Kidney capillary endothelial cell (primary cell): ENCODE results near the gene ATAD3C.
"Not testable (repeated sequence)": the region's sequence is repeated elsewhere in the genome, so short reads cannot be mapped to it uniquely, and the experiment has no call there.

Experiments used
- DNase-seq: peaks from one replicate; pipeline ENCODE4 v3.0.0-alpha.2; 2018; ENCODE audit warnings: low spot score

The ATAD3C gene

GRCh38 chr1:1479547-1480487 lies 30.3 kb downstream of the ATAD3C start:
- no peak for DNase-seq

- DNase-seq: not testable (repeated sequence)
Measured at GRCh38 chr1:1480488-1480867, 31.0 kb downstream of the ATAD3C start.

GRCh38 chr1:1481811-1482210 lies 32.3 kb downstream of the ATAD3C start:
- not testable (repeated sequence) for DNase-seq

DNA sequence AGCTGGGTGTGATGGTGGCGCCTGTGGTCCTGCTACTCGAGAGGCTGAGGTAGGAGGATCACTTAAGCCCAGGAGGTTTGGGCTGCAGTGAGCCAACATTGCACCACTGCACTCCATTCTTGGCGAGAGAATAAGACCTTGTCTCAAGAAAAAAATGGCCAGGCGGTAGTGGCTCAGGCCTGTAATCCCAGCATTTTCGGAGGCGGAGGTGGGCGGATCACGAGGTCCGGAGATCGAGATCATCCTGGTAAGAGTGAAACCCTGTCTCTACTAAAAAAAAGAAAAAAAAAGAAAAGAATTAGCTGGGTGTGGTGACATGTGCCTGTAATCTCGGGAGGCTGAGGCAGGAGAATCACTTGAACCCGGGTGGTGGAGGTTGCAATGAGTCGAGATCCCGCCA lies 33.4 kb downstream of the ATAD3C start:
- no peak for DNase-seq

- DNase-seq: no peak
Measured at GRCh38 chr1:1483714-1484113, 34.2 kb downstream of the ATAD3C start.

- DNase-seq: not testable (repeated sequence)
Measured at GRCh38 chr1:1484976-1485750, 35.7 kb downstream of the ATAD3C start.

- not testable (repeated sequence) for DNase-seq
Measured at GRCh38 chr1:1485755-1486317, 36.3 kb downstream of the ATAD3C start.

- no peak for DNase-seq
Measured at GRCh38 chr1:1487701-1488100, 38.2 kb downstream of the ATAD3C start.

DNA sequence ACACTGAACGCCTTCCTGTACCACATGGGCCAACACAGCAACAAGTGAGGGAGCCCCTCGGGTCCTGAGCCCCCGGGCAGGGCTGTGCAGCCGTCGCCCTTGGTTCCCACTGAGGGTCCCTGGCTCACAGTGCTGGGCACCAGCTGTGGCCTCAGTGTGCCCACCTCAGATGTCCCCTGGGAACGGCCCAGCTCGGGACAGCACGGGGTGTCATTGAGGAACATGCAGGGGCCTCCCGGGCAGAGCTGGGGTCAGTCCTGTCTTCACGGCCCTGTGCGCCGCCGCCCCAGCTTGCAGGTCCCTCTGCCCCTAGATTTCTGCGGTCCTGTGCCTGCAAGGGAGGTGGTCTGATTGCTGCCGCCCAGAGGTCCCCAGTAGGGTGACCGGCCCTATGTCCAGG lies 39.7 kb downstream of the ATAD3C start:
- no peak for DNase-seq

DNA sequence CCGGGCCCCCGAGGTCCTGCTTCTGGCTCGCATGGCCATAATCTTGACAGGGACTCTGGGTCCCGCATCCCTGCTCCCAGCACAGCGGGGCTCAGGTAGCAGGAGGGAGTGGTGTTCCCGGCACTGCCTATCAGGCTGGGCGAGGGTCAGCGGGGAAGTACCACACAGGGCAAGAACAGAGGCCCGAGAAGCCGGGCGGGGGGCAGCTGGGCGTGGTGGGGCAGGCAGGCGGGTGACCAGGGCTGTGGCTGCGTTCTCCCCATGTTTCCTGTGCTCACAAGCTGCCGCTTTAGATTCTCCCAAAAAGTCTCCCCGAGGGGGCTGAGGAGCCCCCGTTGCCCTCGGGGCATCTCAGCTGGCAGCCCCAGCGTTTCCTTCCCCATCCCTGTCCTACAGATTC lies 40.4 kb downstream of the ATAD3C start:
- no peak for DNase-seq

DNA sequence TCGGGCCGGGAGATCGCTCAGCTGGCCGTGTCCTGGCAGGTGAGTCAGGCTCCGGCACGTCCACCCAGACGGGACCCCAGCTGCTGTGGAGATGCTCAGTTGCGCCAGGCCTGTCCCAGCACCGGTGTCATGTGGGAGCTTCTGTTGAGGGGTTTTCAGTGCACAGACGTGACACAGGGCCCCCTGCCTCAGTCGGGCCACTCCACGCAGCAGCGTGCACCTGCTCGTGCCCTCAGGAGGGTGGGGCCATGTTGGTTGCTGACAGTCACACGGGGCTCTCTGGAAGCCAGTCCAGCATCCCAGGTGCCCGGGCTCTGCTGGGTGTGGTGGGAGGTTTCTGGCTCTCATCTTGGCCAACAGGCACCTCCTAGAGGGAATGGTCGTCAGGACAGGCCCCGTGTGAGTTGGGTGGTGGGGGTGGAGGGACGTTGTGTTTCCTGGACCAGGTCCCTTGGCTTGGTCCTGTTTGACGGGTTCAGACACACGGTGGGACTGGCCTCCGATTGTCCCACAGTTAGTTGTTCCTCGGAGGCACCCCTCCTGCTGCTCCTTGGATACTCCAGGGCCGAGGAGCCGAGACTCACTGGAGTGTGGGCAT lies 41.2 kb downstream of the ATAD3C start:
- no peak for DNase-seq

GRCh38 chr1:1491601-1492000 lies 42.1 kb downstream of the ATAD3C start:
- DNase-seq: no peak

GRCh38 chr1:1494311-1494710 lies 44.8 kb downstream of the ATAD3C start:
- DNase-seq: not testable (repeated sequence)

- not testable (repeated sequence) for DNase-seq
Measured at GRCh38 chr1:1495461-1495975, 46.0 kb downstream of the ATAD3C start.

DNA sequence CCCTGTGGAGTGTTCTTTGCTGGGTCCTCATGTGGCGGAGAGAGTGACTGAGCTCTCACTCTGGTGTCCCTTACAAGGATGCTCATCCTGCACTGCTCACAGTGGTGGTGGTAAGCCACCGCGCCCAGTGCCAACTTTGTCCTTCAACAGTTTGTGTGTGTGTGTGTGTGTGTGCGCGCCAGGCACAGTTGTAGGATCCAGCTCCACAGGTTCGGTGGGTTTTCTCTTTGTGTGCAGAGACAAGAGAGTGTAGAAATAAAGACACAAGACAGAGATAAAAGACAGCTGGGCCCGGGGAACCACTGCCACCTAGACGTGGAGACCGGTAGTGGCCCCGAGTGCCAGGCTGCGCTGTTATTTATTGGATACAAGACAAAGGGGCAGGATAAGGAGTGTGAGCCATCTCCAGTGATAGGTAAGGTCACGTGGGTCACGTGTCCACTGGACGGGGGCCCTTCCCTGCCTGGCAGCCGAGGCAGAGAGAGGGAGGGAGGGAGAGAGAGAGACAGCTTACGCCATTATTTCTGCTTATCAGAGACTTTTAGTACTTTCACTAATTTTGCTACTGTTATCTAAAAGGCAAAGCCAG lies 55.4 kb downstream of the ATAD3C start:
- peak; percentile 27 for DNase-seq

GRCh38 chr1:1505366-1505798 lies 55.9 kb downstream of the ATAD3C start:
- DNase-seq: not testable (repeated sequence)

DNA sequence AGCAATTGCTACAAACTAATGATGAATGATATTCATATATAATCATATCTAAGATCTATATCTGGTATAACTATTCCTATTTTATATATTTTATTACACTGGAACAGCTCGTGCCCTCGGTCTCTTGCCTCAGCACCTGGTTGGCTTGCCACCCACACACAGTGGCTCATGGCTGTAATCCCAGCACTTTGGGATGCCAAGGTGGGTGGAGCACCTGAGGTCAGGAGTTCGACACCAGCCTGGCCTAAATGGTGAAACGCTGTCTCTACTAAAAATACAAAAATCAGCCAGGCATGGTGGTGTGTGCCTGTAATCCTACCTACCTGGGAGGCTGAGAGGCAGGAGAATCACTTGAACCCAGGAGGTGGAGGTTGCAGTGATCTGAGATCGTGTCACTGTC lies 56.3 kb downstream of the ATAD3C start:
- not testable (repeated sequence) for DNase-seq

DNA sequence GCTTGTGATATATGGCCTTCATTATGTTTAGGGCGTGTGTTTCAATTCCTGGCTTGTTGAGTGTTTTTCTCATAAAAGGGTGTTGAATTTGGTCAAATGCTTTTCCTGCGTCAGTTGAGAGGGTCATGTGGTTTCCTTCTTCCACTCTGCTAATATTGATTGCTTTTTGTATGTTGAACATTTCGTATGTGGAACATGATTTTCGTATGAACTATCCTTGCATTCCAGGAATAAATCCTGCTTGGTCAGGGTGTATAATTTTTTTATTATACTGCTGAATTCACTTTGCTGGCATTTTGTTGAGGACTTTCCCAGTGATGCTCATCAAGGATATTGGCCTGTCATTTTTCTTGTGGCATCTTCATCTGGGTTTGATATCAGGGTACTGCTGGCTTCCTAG lies 57.8 kb downstream of the ATAD3C start:
- no peak for DNase-seq

GRCh38 chr1:1508775-1509464 lies 59.4 kb downstream of the ATAD3C start:
- DNase-seq: not testable (repeated sequence)

GRCh38 chr1:1509465-1509850 lies 60.0 kb downstream of the ATAD3C start:
- not testable (repeated sequence) for DNase-seq
